ENCODE measurements around the gene TFF1. TPM values are rescaled to one million over a fixed set of nuclear protein-coding genes. Genes with fewer than 3 reads are reported as not detected.

Gene TFF1
- total and polyA plus RNA-seq, 2 of the 4 experiments (the other 2 are of a cell fraction) = not detected

- Histone ChIP-seq H4K91ac (ENCODE audit: insufficient read depth, low read depth, low read length) (no peak overlapping the region), H2BK15ac (ENCODE audit: low read depth, low read length) (no peak overlapping the region), H3K18ac (ENCODE audit: low read depth, low read length) (no peak overlapping the region), H4K20me1 (ENCODE audit: insufficient read depth, low read length) (no peaks in the 10 kb centered on the region), H3K79me1 (ENCODE audit: low read depth in 1 of 2, low read length in 2 of 2) (no peaks in the 10 kb centered on the region), H2AK9ac (replicated peaks; ENCODE audit: low read depth, low read length, poor library complexity) (no peak overlapping the region), H3K36me3 (ENCODE audit: control insufficient read depth, insufficient read depth, low read length) (no peaks in the 10 kb centered on the region), H4K8ac (ENCODE audit: low read depth in 2 of 2, low read length in 2 of 2) (no peak overlapping the region), H3K14ac (replicated peaks; ENCODE audit: low read depth, low read length) (no peak overlapping the region), H3K9ac (ENCODE audit: low read depth, low read length) (no peak overlapping the region), H3K27ac (ENCODE audit: insufficient read depth, low read length) (no peak overlapping the region), H3K4ac (ENCODE audit: low read depth, low read length) (no peak overlapping the region), H3K27me3 (ENCODE audit: control insufficient read depth, insufficient read depth, low read length) (peaks cover 35% of the 10 kb centered on the region), H3K4me1 (ENCODE audit: control insufficient read depth, insufficient read depth, low read length) (no peaks in the 10 kb centered on the region), H2BK5ac (ENCODE audit: low read depth, low read length, poor library complexity, severe bottlenecking) (no peak overlapping the region), H3K9me1 (ENCODE audit: insufficient read depth, low read length) (no peaks in the 10 kb centered on the region), H2AFZ (replicated peaks; ENCODE audit: low read length, poor library complexity) (no peak overlapping the region), H3K23ac (ENCODE audit: low read depth, low read length) (no peak overlapping the region), H2BK120ac (ENCODE audit: low read depth, low read length) (no peak overlapping the region), H3K9me3 (ENCODE audit: control insufficient read depth, insufficient read depth, low read length) (no peaks in the 10 kb centered on the region), H3K4me3 (ENCODE audit: insufficient read depth, low read depth, low read length) (no peak overlapping the region), H2BK20ac (ENCODE audit: low read depth, low read length) (no peak overlapping the region), H4K5ac (ENCODE audit: low read depth, low read length) (no peak overlapping the region), H3K4me2 (ENCODE audit: low read depth, low read length) (no peak overlapping the region), H3K56ac (ENCODE audit: extremely low read depth, insufficient read depth, low read length) (no peak overlapping the region), H2AK5ac (ENCODE audit: low read depth, low read length) (no peak overlapping the region)
- DNase-seq (no peak), ATAC-seq (ENCODE audit: low read depth) (no peak)
- dilution Hi-C loops (cut with HindIII; ENCODE audit: low sequenced_read_pairs, unreplicated experiment) (no loop called here), in situ Hi-C loops (cut with MboI; ENCODE audit: low sequenced_read_pairs) (no loop called here), intact Hi-C loops (cut with micrococcal nuclease) (no loop called here)
- TF ChIP-seq MAZ (IDR thresholded peaks at IDR 0.05; ENCODE audit: borderline replicate concordance, low read depth, low read length) = no peak
- TF ChIP-seq POLR2A (IDR thresholded peaks at IDR 0.05; ENCODE audit: low read depth, low read length) = no peak
- no peak for TF ChIP-seq CTCF (conservative IDR thresholded peaks at IDR 0.05; ENCODE audit: low read depth, low read length)
- TF ChIP-seq RCOR1 (IDR thresholded peaks at IDR 0.05; ENCODE audit: insufficient replicate concordance, low read length) = no peak
- no peak for TF ChIP-seq CEBPB (IDR thresholded peaks at IDR 0.05; ENCODE audit: low read depth, low read length)
- TF ChIP-seq FOS (IDR thresholded peaks at IDR 0.05; ENCODE audit: low read depth, low read length) = no peak
- TF ChIP-seq RAD21 (IDR thresholded peaks at IDR 0.05; ENCODE audit: low read length) = no peak
- no peak for TF ChIP-seq NFE2L2 (IDR thresholded peaks at IDR 0.05; ENCODE audit: low read depth, low read length)
- no peak for TF ChIP-seq MAFK (IDR thresholded peaks at IDR 0.05; ENCODE audit: low read depth, low read length)
- CTCF ChIA-PET = interaction anchor here (0.5 kb wide), 1 partner anchor 12 kb away, joined by 4 read pairs; no protein-coding TSS in a partner anchor
- no TSS peak for BruUV-seq (replicated peaks)
- POLR2A ChIA-PET (ENCODE audit: unreplicated experiment) = no interaction called here
- 20% methylated on average over 1 of the region's 6 CpGs; no CpG with 5 or more reads in 1 of the 2 experiments for WGBS, 2 experiments (ENCODE audit: extremely low coverage in 2 of 2, insufficient read length in 1 of 2)
Measured at GRCh38 chr21:42387843-42388340, 21.6 kb upstream of the TFF1 start.
